Keratinocyte (primary cell): ENCODE results near the gene PHACTR1. TPM values are rescaled to one million over a fixed set of nuclear protein-coding genes. Genes with fewer than 3 reads are reported as not detected.

Experiments used
- DNase-seq: peaks from one replicate; pipeline ENCODE4 v3.0.0-alpha.2; 2011; ENCODE audit warnings: low read depth, missing footprints, low spot score
- FAIRE-seq: peaks from 2 replicates; lab custom pipeline; 2011; peaks lifted over from hg19 to GRCh38; lab: Jason Lieb, UNC
- H2AFZ ChIP-seq: 2 replicates; pipeline ENCODE4 v1.6.0; 2012; ENCODE audit warnings: low read length, control low read depth, inconsistent platforms; ENCODE audit not compliant: control insufficient read depth
- H3K27ac ChIP-seq: 2 replicates; pipeline ENCODE4 v1.5.1; 2011; ENCODE audit warnings: low read length; ENCODE audit not compliant: control insufficient read depth, insufficient read depth
- H3K27me3 ChIP-seq: 3 replicates; pipeline ENCODE4 v1.6.0; 2011; ENCODE audit warnings: low read length; ENCODE audit not compliant: control insufficient read depth, insufficient read depth; ENCODE audit errors: extremely low read depth
- H3K36me3 ChIP-seq, 2 experiments: 2 replicates in 1 of 2; 3 replicates in 1 of 2; pipeline ENCODE4 v1.5.1; 2011; ENCODE audit warnings: low read length in 2 of 2, mild to moderate bottlenecking in 1 of 2; ENCODE audit not compliant: control insufficient read depth in 2 of 2, insufficient read depth in 2 of 2; ENCODE audit errors: extremely low read depth in 1 of 2
- H3K4me1 ChIP-seq: 3 replicates; pipeline ENCODE4 v1.5.1; 2011; ENCODE audit warnings: low read length; ENCODE audit not compliant: control insufficient read depth, insufficient read depth; ENCODE audit errors: extremely low read depth
- H3K4me2 ChIP-seq: 3 replicates; pipeline ENCODE4 v1.6.0; 2011; ENCODE audit warnings: low read depth, low read length; ENCODE audit not compliant: control insufficient read depth, insufficient read depth; ENCODE audit errors: extremely low read depth
- H3K4me3 ChIP-seq, 3 experiments: fragments of 200-600 bp in 1 of 3; sonication (generic) in 1 of 3; 2 replicates in 2 of 3; 3 replicates in 1 of 3; pipeline ENCODE4 v1.5.1; 2011 to 2016; ENCODE audit warnings: low read length in 3 of 3, mild to moderate bottlenecking in 3 of 3, control low read depth in 2 of 3, inconsistent platforms in 1 of 3, low read depth in 1 of 3, mixed read lengths in 1 of 3, mixed run types in 1 of 3, moderate library complexity in 1 of 3; ENCODE audit not compliant: control insufficient read depth in 2 of 3, insufficient read depth in 2 of 3; ENCODE audit errors: extremely low read depth in 1 of 3
- H3K79me2 ChIP-seq: 2 replicates; pipeline ENCODE4 v1.6.0; 2012; ENCODE audit warnings: low read length; ENCODE audit not compliant: control insufficient read depth, insufficient read depth
- H3K9ac ChIP-seq: 3 replicates; pipeline ENCODE4 v1.6.0; 2011; ENCODE audit warnings: low read length; ENCODE audit not compliant: control insufficient read depth, insufficient read depth; ENCODE audit errors: extremely low read depth
- H3K9me1 ChIP-seq: 3 replicates; pipeline ENCODE4 v1.6.0; 2011; ENCODE audit warnings: low read length; ENCODE audit not compliant: control insufficient read depth, insufficient read depth; ENCODE audit errors: extremely low read depth
- H3K9me3 ChIP-seq: 2 replicates; pipeline ENCODE4 v1.5.1; 2012; ENCODE audit warnings: low read depth, low read length; ENCODE audit not compliant: control insufficient read depth
- H4K20me1 ChIP-seq: 3 replicates; pipeline ENCODE4 v1.6.0; 2011; ENCODE audit warnings: low read length; ENCODE audit not compliant: control insufficient read depth, insufficient read depth; ENCODE audit errors: extremely low read depth
- CTCF ChIP-seq, 3 experiments: IDR thresholded peaks in 1 of 3; conservative IDR thresholded peaks in 1 of 3; optimal IDR thresholded peaks in 1 of 3; 2 replicates in 2 of 3; 3 replicates in 1 of 3; pipeline versions ENCODE3 to v1.5.1; 2011; ENCODE audit warnings: low read length in 3 of 3, mild to moderate bottlenecking in 3 of 3, moderate library complexity in 2 of 3, control low read depth in 1 of 3, inconsistent platforms in 1 of 3; ENCODE audit not compliant: insufficient read depth in 2 of 3; ENCODE audit errors: extremely low read depth in 1 of 3
- EZH2 ChIP-seq: IDR thresholded peaks from one replicate; pipeline ENCODE4 v1.6.1; 2012; ENCODE audit warnings: inconsistent platforms, mild to moderate bottlenecking, low read length, moderate library complexity
- dilution Hi-C: fragments of 300-500 bp; cut with MboI; formaldehyde crosslinking; loops from one replicate; pipeline ENCODE4 v1.7.0; 2020; ENCODE audit warnings: low sequenced_read_pairs; ENCODE audit not compliant: extremely low pct_ligation_motif_present
- polyA plus RNA-seq, 5 experiments: library from polyadenylated mRNA; depleted of rRNA in 3 of 5; stranded (reverse) in 3 of 5; stranded (forward) in 1 of 5; unstranded in 1 of 5; fragments of >200 nt; gene quantifications; 1 replicate in 1 of 5; 2 replicates in 3 of 5; 3 replicates in 1 of 5; pipeline versions ENCODE4 v1.2.1 to v1.2.3, GENCODE V29; 2011 to 2012; ENCODE audit warnings: missing spikeins in 2 of 5, low read depth in 1 of 5, low replicate concordance in 1 of 5

Gene PHACTR1
- polyA plus RNA-seq, 1 donor (not counting 4 experiments of a cell fraction or from before 2014, with no cell fraction given): 0.22 TPM

GRCh38 chr6:13237318-13237717, 520.8 kb downstream of the PHACTR1 start:
- Histone ChIP-seq H3K4me2 (no peak overlapping the region), H4K20me1 (no peaks in the 10 kb centered on the region), H2AFZ (no peak overlapping the region), H3K27me3 (peaks cover under 1% of the 10 kb centered on the region), H3K27ac (no peak overlapping the region), H3K9ac (no peak overlapping the region), H3K9me3 (no peaks in the 10 kb centered on the region), H3K4me3 (no peak overlapping the region), H3K9me1 (no peaks in the 10 kb centered on the region), H3K36me3 (no peaks in the 10 kb centered on the region), H3K79me2 (no peaks in the 10 kb centered on the region), H3K4me1 (no peaks in the 10 kb centered on the region)
- FAIRE-seq: no peak
- DNase-seq: no peak
- TF ChIP-seq CTCF (optimal IDR thresholded peaks at IDR 0.05 in 1 of 3, IDR thresholded peaks at IDR 0.05 in 1 of 3, conservative IDR thresholded peaks at IDR 0.05 in 1 of 3; ENCODE audit: extremely low read depth in 1 of 3, insufficient read depth in 2 of 3, low read length in 3 of 3): no peak
- no peak for TF ChIP-seq EZH2
- dilution Hi-C loops: no loop called here

GRCh38 chr6:13238017-13238416, 521.5 kb downstream of the PHACTR1 start:
- Histone ChIP-seq H4K20me1 (no peaks in the 10 kb centered on the region), H2AFZ (no peak overlapping the region), H3K4me2 (no peak overlapping the region), H3K9me1 (no peaks in the 10 kb centered on the region), H3K4me1 (no peaks in the 10 kb centered on the region), H3K4me3 (no peak overlapping the region), H3K79me2 (no peaks in the 10 kb centered on the region), H3K27me3 (peaks cover 2% of the 10 kb centered on the region), H3K27ac (no peak overlapping the region), H3K9me3 (no peaks in the 10 kb centered on the region), H3K9ac (no peak overlapping the region), H3K36me3 (no peaks in the 10 kb centered on the region)
- no peak for FAIRE-seq
- TF ChIP-seq EZH2: no peak
- no peak for TF ChIP-seq CTCF (optimal IDR thresholded peaks at IDR 0.05 in 1 of 3, IDR thresholded peaks at IDR 0.05 in 1 of 3, conservative IDR thresholded peaks at IDR 0.05 in 1 of 3; ENCODE audit: extremely low read depth in 1 of 3, insufficient read depth in 2 of 3, low read length in 3 of 3)
- dilution Hi-C loops: no loop called here
- DNase-seq: no peak
